Measurements from ENCODE around the gene TTC33. TPM values are rescaled to one million over a fixed set of nuclear protein-coding genes. Genes with fewer than 3 reads are reported as not detected.

The TTC33 gene
- total RNA-seq, 1 experiment from 2014 or later, result 12.6 TPM

DNA sequence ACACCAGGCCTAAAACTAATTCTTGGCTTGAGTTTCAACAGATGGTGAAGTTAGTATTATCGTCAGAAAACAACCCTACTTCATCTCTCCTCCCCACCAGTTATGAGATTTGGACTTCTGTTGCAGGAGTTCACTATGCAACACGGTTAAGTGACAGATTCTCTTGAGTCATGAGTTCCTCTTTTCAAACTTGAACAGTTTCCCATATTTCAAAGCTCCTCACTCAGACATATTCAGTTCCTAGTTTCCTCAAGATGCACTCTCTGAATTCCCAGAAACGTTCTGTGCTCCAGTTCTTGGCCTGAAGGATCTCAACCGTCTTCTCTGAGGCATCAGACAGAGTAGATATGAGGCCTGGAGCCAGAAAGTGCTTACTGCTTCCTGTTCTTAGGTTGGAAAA, 83.3 kb downstream of the TTC33 start:
- H3K36me3 ChIP-seq (ENCODE audit: control insufficient read depth, insufficient read depth, low read length), result no peaks in the 10 kb centered on the region
- H3K9me3 ChIP-seq (ENCODE audit: control insufficient read depth, insufficient read depth, low read depth, low read length), result no peaks in the 10 kb centered on the region
- no peaks in the 10 kb centered on the region for H3K27me3 ChIP-seq (ENCODE audit: control insufficient read depth, insufficient read depth, low read length)
- H3K4me3 ChIP-seq (ENCODE audit: low read depth in 2 of 2, low read length in 2 of 2), result no peak overlapping the region
- BruUV-seq (replicated peaks), result no TSS peak
- CTCF ChIA-PET, result no interaction called here
- in situ Hi-C loops (cut with HindIII; ENCODE audit: low pct_unique_long_range_greater_than_20kb, low sequenced_read_pairs), result no loop called here
- intact Hi-C loops (cut with micrococcal nuclease; ENCODE audit: unreplicated experiment), result no loop called here
- TF ChIP-seq TCF7L2 (IDR thresholded peaks at IDR 0.05; ENCODE audit: low read depth, low read length) (no peak), SIN3A (IDR thresholded peaks at IDR 0.05; ENCODE audit: borderline replicate concordance, insufficient read depth, low read depth, low read length) (no peak), REST (IDR thresholded peaks at IDR 0.05; ENCODE audit: insufficient read depth in 1 of 2, low read depth in 2 of 2, low read length in 1 of 2) (no peak), POLR2AphosphoS5 (IDR thresholded peaks at IDR 0.05; ENCODE audit: low read depth, low read length) (no peak)
- TF ChIP-seq, protein P1, sequence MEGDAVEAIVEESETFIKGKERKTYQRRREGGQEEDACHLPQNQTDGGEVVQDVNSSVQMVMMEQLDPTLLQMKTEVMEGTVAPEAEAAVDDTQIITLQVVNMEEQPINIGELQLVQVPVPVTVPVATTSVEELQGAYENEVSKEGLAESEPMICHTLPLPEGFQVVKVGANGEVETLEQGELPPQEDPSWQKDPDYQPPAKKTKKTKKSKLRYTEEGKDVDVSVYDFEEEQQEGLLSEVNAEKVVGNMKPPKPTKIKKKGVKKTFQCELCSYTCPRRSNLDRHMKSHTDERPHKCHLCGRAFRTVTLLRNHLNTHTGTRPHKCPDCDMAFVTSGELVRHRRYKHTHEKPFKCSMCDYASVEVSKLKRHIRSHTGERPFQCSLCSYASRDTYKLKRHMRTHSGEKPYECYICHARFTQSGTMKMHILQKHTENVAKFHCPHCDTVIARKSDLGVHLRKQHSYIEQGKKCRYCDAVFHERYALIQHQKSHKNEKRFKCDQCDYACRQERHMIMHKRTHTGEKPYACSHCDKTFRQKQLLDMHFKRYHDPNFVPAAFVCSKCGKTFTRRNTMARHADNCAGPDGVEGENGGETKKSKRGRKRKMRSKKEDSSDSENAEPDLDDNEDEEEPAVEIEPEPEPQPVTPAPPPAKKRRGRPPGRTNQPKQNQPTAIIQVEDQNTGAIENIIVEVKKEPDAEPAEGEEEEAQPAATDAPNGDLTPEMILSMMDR (IDR thresholded peaks at IDR 0.05), result no peak
- POLR2A ChIA-PET, result no interaction called here
- DNase-seq (ENCODE audit: low read depth, low spot score) (no peak), ATAC-seq (no peak)
- H3K4me1 ChIP-seq (ENCODE audit: control insufficient read depth, insufficient read depth, low read length), result peaks cover 10% of the 10 kb centered on the region
- no peak overlapping the region; the same call in 1 of the 2 replicates for H3K27ac ChIP-seq (ENCODE audit: low read length)

GRCh38 chr5:40669606-40670390, 86.0 kb downstream of the TTC33 start:
- Histone ChIP-seq H3K27me3 (ENCODE audit: control insufficient read depth, insufficient read depth, low read length) (no peaks in the 10 kb centered on the region), H3K4me3 (ENCODE audit: low read depth in 2 of 2, low read length in 2 of 2) (no peak overlapping the region), H3K36me3 (ENCODE audit: control insufficient read depth, insufficient read depth, low read length) (no peaks in the 10 kb centered on the region), H3K9me3 (ENCODE audit: control insufficient read depth, insufficient read depth, low read depth, low read length) (no peaks in the 10 kb centered on the region), H3K27ac (ENCODE audit: low read length) (no peak overlapping the region), H3K4me1 (ENCODE audit: control insufficient read depth, insufficient read depth, low read length) (no peaks in the 10 kb centered on the region)
- DNase-seq (ENCODE audit: low read depth, low spot score), result no peak
- BruUV-seq (replicated peaks), result no TSS peak
- ChIA-PET POLR2A (interaction anchor here (0.6 kb wide), 1 partner anchor 162 kb away, joined by 7 read pairs; no protein-coding TSS in a partner anchor), CTCF (no interaction called here)
- TF ChIP-seq POLR2AphosphoS5 (IDR thresholded peaks at IDR 0.05; ENCODE audit: low read depth, low read length), result no peak
- TF ChIP-seq SIN3A (IDR thresholded peaks at IDR 0.05; ENCODE audit: borderline replicate concordance, insufficient read depth, low read depth, low read length), result no peak
- no peak for TF ChIP-seq REST (IDR thresholded peaks at IDR 0.05; ENCODE audit: insufficient read depth in 1 of 2, low read depth in 2 of 2, low read length in 1 of 2)
- no peak for TF ChIP-seq TCF7L2 (IDR thresholded peaks at IDR 0.05; ENCODE audit: low read depth, low read length)
- intact Hi-C loops (cut with micrococcal nuclease; ENCODE audit: unreplicated experiment), result no loop called here
- in situ Hi-C loops (cut with HindIII; ENCODE audit: low pct_unique_long_range_greater_than_20kb, low sequenced_read_pairs), result no loop called here
- ATAC-seq, result no peak
